Activated CD8-positive, alpha-beta memory T cell treated with anti-CD3 and anti-CD28 coated beads, Interleukin-2, amount 50 U/mL, for 24 hours (primary cell): ENCODE results near the gene ITSN1.

Experiments used
- DNase-seq: peaks from one replicate; pipeline ENCODE4 v3.0.0-alpha.2; 2020; ENCODE audit errors: extremely low read depth

The ITSN1 gene

DNA sequence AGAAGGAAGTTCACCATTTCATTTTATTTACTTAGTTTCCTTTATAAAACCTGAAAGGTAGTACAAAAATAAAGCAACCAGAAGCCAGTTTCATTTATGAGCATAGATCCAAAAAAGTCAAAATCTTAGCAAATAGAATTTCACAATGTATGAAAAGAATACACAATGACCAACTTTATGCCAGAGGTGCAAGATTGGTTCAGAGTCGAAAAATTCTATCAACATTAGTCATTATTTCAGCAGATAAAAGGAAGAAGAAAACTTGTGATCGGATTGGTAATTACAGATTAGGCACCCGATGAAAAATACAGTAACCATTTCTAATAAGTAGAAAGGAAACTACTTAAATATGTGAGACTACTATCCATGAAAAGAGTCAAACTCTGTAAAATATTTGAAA, 89.1 kb downstream of the ITSN1 start:
- no peak for DNase-seq

DNA sequence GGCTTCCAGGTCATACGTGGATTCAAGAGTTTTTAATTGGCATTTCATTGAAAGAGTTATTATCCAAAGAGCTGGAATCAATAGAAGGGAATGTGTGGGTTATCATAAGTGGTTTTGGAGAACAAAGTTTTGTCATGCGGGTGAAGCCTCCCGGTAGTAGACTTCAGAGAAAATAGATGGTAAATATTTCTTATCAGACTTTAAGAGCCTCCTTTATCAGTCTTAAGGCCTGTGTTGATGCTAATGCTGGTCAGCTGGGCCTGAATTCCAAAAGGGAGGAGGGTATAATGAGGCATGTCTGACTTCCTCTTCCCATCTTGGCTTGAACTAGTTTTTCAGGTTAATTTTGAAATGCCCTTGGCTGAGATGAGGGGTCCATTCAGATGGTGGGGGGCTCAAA, 89.7 kb downstream of the ITSN1 start:
- DNase-seq: no peak

GRCh38 chr21:33733601-33734000, 91.3 kb downstream of the ITSN1 start:
- no peak for DNase-seq

DNA sequence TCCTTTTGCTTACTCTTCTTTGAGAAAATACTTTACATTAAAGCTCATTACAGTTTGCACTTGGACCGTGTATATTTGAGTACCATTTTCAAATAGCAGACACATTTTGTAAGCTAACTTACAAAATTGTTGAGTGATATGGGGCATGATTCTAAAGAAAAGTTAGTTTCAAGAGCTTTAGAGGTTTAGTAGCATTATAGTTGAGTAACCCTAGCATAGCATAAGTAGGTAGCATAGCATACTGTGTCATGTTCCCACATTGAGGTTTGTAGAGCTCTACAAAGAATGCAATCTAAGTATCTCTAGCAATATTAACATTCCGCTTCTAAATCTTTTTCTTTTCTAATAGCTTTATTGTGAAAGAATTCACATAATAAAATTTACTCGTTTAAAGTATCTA, 92.0 kb downstream of the ITSN1 start:
- DNase-seq: no peak

- DNase-seq: no peak
Measured at GRCh38 chr21:33734818-33735217, 92.5 kb downstream of the ITSN1 start.

GRCh38 chr21:33736569-33736968, 94.3 kb downstream of the ITSN1 start:
- no peak for DNase-seq

GRCh38 chr21:33739701-33740100, 97.4 kb downstream of the ITSN1 start:
- no peak for DNase-seq

DNA sequence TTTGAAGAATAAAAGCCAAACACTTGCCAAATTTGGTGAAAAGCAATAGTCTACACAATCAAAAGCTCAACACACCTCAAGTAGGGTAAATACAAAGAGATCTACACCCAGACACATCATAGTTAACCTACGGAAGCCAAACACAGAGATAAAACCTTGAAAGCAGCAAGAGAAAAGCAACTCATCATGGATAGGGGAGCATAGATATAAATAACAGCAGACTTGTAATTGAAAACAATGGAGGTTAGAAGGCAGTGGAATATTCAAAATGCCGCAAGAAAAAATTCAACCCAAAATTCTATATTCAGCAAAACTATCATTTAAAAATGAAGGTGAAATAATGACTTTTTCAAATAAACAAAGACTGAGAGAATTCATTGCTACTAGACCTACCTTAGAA, 105.1 kb downstream of the ITSN1 start:
- no peak for DNase-seq

GRCh38 chr21:33748903-33749302, 106.6 kb downstream of the ITSN1 start:
- DNase-seq: no peak

- no peak for DNase-seq
Measured at GRCh38 chr21:33750017-33750416, 107.7 kb downstream of the ITSN1 start.

- no peak for DNase-seq
Measured at GRCh38 chr21:33751120-33751519, 108.8 kb downstream of the ITSN1 start.

DNA sequence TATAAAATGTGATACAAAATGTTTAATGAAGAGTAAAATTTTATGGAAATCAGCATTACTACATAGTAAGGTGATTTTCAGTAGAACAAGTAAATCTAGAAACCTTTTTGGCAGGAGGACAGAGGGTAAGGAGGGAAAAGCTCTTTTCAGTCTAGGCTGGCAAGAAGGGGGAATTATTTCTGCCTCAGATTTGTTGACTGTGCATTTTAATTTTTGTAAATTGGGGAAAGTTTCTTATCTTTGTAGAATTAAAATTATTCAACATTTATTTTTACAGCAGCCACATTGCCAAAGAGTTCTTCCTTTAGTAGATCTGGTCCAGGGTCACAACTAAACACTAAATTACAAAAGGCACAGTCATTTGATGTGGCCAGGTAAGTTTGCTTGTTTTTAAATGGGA, 109.2 kb downstream of the ITSN1 start:
- DNase-seq: no peak

GRCh38 chr21:33752260-33752659, 110.0 kb downstream of the ITSN1 start:
- no peak for DNase-seq

- DNase-seq: no peak
Measured at GRCh38 chr21:33753886-33754285, 111.6 kb downstream of the ITSN1 start.

GRCh38 chr21:33754481-33754880, 112.2 kb downstream of the ITSN1 start:
- no peak for DNase-seq

GRCh38 chr21:33755354-33755753, 113.1 kb downstream of the ITSN1 start:
- DNase-seq: no peak

GRCh38 chr21:33760641-33761440, 118.5 kb downstream of the ITSN1 start:
- no peak for DNase-seq

- DNase-seq: no peak
Measured at GRCh38 chr21:33761441-33762036, 119.2 kb downstream of the ITSN1 start.

- DNase-seq: no peak
Measured at GRCh38 chr21:33762803-33763581, 120.7 kb downstream of the ITSN1 start.

DNA sequence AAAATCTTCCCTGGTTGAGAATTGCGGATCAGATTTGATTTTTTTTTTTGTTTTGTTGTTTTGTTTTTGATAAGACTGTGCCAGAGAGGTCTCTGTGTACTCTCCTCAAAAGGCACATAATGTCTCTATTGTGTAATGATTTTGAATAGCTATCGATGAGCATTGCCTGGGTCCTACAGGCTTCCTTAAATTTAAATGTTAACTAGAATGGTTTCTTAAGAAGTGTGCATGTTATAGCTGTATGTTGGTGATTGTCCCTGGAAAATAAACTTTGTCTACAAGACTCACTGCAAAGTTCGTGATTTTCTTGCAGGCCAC, 121.2 kb downstream of the ITSN1 start:
- DNase-seq: no peak

DNA sequence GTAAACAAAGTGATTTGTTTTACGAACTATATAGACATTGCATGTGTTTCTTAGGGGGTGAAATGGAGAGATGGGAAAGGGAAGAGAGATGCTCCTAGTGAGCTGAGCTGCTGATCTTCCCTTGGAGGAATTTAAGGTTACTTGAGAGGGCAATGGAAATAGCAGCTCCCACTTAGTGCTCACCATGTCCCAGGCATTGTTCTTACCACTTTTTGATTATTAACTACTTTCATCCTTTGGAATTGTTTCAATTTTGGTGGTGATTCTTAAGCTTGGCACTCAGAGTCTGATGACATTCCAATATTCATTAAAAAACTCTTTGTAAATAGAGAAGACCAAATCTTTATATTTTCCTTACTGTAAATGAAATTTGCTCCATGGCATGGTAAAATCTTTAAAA, 124.9 kb downstream of the ITSN1 start:
- no peak for DNase-seq

- DNase-seq: no peak
Measured at GRCh38 chr21:33767960-33768359, 125.7 kb downstream of the ITSN1 start.

- no peak for DNase-seq
Measured at GRCh38 chr21:33769057-33769456, 126.8 kb downstream of the ITSN1 start.
